NCI-H69 (cell line): Measurements from ENCODE around the gene TOPBP1.
"Not testable (repeated sequence)": the region's sequence is repeated elsewhere in the genome, so short reads cannot be mapped to it uniquely, and the experiment has no call there.

Source experiments
- DNase-seq: peaks from one replicate; lab custom pipeline; 2025; lab: John Stamatoyannopoulos, UW

TOPBP1 gene

GRCh38 chr3:133570937-133571320, 90.8 kb downstream of the TOPBP1 start:
- no peak for DNase-seq

DNA sequence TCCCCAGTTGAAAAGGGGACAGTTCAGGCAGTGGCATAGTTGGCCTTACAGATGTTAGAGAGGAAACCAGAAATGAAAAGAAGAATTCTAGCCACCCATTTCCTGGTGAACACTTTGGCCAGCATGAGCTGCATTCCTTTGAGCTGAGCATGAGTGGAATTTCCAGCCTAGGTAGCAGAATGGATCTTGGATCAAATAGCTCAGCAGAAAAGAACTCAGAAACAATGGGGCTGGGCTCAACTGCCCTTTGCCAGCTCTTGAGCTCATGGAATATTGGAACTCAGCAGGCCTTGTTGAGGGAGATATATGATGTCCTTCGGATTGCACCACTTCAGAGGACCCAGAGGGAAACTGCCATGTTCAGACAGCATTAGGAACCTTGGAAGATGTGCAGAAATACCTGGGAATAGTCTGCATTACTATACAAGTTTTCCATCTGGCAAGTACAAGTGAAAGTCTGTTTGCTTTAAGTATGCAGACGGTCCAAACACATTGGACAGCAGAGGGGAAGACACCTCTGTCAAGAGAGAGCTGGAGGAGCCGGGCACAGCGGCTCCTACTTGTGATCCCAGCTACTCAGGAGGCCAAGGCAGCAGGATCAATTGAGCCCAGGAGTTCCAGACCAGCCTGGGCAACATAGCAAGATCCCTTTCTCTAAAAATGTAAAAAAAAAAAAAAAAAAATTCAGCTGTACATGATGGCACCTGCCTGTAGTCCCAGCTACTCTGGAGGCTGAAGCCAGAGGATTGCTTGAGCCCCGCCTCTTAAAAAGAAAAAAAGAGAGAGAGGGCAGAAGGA, 91.4 kb downstream of the TOPBP1 start:
- no peak for DNase-seq

GRCh38 chr3:133568294-133569014, 93.3 kb downstream of the TOPBP1 start:
- no peak for DNase-seq

DNA sequence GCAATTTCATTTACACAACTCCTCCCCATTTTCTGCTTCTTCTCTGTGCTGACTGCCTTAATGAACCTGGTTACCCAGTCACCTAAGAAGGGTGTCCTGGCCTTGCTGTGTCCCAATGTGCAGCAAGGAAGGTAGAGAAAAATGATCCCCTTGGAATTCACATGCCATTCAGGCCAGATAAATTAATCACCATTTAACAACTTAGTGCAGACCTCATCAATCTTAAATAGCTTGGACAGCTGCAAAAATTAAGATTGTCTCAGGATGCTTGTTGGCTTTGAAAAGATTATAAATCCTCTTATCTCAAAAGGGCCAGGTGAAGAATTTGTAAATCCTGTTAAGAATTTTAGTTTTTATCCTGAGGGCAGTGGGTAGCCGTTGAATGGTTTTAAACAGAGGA, 97.9 kb downstream of the TOPBP1 start:
- no peak for DNase-seq

GRCh38 chr3:133563186-133563591, 98.6 kb downstream of the TOPBP1 start:
- no peak for DNase-seq

GRCh38 chr3:133562376-133562775, 99.4 kb downstream of the TOPBP1 start:
- DNase-seq, result no peak

GRCh38 chr3:133561679-133562078, 100.1 kb downstream of the TOPBP1 start:
- no peak for DNase-seq

DNA sequence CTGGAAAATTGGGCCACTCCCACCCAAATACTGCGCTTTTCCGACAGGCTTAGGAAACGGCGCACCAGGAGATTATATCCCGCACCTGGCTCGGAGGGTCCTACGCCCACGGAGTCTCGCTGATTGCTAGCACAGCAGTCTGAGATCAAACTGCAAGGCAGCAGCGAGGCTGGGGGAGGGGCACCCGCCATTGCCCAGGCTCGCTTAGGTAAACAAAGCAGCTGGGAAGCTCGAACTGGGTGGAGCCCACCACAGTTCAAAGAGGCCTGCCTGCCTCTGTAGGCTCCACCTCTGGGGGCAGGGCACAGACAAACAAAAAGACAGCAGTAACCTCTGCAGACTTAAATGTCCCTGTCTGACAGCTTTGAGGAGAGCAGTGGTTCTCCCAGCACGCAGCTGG, 110.2 kb downstream of the TOPBP1 start:
- not testable (repeated sequence) for DNase-seq
